GM18526 (cell line): ENCODE data around the gene KIF3B.

ENCODE experiments used
- POLR2A ChIP-seq: IDR thresholded peaks from 3 replicates; pipeline ENCODE4 v1.6.1; 2011; ENCODE audit not compliant: insufficient read length; ENCODE audit errors: extremely low read depth

The KIF3B gene

GRCh38 chr20:32333988-32334885 lies 56.8 kb downstream of the KIF3B start:
- no peak for TF ChIP-seq POLR2A

GRCh38 chr20:32336918-32337347 lies 59.5 kb downstream of the KIF3B start:
- no peak for TF ChIP-seq POLR2A

DNA sequence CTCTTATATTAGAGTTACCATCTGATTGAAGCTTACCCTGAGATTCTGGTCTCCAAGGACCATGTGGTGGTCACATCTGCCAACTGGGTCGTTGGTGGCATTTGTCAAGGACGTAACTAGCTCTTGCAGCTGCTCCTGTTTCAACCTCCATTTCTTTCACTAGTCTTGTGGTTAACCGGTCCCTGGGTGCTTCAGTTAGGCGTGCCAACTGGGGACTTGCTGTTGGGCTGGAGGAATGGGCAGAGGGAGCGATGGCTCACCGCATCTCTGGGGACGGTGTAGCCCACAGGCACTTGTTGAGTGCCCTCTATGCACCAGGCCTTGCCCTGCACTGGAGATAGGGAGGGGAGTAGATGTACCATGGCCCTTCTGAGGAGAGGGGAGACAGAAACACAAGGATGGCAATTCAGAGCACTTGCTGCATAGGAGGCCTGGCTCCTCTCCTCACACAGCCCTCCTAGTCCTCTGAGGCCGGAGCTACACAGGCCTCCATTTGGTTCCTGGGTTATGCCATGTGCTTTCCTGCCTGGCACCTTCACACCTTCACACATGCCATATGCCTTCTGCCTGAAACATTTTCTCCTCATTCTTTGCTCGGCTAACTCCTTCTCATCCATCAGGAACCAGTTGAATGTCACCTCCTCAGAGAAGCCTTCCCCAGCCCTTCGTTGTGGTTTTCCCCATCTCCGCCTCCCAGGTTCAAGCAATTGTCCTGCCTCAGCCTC lies 60.6 kb downstream of the KIF3B start:
- no peak for TF ChIP-seq POLR2A

DNA sequence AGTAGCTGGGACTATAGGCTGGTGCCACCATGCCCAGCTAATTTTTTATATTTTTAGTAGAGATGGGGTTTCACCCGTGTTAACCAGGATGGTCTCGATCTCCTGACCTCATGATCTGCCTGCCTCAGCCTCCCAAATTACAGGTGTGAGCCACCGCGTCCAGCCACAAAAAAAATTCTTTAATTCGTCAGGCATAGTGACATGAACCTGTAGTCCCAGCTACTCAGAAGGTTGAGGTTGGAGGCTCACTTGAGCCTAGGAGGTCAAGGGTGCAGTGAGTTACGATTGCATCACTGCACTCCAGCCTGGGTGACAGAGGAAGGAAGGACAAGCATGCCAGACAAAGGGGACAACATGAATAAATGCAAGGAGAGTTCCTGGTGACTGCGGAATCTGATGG lies 61.2 kb downstream of the KIF3B start:
- TF ChIP-seq POLR2A: no peak

DNA sequence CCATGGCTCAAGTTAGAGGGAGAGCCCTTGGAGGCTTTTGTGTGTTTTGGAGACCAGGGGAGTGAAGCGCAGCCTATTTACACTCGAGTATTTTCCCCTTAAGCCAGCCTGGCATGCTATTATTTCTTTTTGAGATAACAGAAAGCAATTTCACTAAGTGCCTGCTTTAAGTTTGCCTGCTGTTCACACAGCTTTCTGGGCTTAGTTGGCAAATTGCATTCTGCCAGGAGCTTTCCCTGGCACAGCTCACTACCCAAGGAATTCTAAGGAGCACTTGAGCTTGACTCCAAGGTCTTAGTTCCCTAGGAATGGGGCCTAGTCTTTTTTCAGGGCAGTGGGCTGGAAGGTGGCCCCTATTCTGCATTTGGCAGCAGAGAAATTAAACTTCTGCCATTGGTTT lies 61.7 kb downstream of the KIF3B start:
- no peak for TF ChIP-seq POLR2A

DNA sequence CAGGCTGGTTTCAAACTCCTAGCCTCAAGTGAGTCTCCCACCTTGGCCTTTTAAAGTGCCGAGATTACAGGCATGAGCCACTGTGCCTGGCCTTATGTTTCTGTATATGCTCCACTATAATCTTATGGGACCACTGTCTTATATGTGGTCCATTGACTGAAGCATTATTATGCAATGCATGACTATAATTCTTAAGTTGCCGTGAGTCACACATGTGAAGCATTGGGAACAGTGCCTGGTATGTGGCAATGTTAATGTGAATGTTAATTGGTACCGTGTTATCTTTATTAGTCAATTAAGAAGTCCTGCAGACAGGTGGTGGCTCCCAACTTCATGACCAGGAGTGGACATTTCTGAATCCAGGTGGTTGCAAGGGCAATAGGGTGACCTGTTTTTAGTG lies 66.0 kb downstream of the KIF3B start:
- TF ChIP-seq POLR2A: no peak

- TF ChIP-seq POLR2A: no peak
Measured at GRCh38 chr20:32344835-32345506, 67.5 kb downstream of the KIF3B start.

DNA sequence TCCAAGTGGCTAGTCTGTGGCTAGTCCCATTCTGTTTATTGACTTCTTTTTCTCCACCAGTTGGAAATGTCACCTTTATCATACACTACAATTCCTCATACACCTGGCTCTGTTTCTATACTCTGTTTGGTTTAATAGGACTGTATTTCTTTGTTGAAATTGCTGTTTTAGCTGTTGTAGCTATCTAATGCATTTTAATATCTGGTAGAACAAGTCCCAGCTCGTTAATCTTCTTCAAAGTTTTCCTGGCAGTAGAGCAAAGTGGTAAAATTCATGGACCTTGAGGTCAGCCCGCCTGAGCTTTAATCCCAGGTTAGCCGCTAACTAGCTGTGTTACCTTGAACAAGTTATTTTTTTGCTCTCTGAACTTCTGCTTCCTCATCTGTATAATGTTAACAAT lies 70.8 kb downstream of the KIF3B start:
- TF ChIP-seq POLR2A: no peak

DNA sequence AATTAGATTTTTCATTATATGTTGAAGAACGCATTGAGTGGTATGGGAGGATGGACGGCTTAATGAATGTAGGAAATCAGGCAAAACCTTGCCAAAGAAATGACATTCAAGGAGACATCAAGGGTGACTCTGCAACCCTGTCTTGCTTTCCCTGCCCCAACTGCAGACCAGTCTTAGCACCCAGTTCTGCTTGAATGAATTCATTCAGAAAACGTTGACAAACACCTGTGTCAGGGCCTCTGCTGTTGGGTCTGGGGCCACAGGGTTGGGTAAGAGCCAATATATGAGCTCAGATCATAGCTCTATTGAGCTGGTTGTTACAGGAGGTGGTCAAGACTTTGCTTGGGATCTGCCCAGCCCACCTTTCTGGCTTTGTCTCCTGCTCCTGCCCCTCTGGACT lies 73.0 kb downstream of the KIF3B start:
- no peak for TF ChIP-seq POLR2A

GRCh38 chr20:32352121-32352720 lies 74.8 kb downstream of the KIF3B start:
- TF ChIP-seq POLR2A: no peak

DNA sequence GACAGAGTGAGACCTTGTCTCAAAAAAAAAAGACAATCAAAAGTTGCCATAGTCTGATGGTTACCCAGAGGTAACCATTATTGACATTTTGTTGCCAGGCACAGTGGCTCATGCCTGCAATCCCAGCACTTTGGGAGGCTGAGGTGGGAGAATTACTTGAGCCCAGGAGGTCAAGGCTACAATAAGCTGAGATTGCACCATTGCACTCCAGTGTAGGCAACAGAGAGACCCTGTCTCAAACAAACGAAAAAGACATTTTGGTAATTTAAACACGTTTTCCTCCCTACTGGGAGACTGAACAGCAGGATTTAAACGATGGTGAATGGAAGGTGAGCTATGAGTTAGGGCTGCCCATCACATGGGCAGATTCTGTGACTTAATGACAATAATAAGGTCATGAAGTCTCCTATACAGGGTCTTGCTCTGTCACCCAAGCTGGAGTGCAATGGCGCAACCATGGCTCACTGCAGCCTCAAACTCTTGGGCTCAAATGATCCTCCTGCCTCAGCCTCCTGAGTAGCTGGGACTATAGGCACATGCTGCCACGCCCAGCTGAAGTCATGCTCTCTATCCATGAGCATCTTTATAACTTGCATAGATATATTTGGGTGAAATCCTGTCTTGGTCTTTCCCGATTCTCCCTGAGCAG lies 76.5 kb downstream of the KIF3B start:
- TF ChIP-seq POLR2A: no peak

DNA sequence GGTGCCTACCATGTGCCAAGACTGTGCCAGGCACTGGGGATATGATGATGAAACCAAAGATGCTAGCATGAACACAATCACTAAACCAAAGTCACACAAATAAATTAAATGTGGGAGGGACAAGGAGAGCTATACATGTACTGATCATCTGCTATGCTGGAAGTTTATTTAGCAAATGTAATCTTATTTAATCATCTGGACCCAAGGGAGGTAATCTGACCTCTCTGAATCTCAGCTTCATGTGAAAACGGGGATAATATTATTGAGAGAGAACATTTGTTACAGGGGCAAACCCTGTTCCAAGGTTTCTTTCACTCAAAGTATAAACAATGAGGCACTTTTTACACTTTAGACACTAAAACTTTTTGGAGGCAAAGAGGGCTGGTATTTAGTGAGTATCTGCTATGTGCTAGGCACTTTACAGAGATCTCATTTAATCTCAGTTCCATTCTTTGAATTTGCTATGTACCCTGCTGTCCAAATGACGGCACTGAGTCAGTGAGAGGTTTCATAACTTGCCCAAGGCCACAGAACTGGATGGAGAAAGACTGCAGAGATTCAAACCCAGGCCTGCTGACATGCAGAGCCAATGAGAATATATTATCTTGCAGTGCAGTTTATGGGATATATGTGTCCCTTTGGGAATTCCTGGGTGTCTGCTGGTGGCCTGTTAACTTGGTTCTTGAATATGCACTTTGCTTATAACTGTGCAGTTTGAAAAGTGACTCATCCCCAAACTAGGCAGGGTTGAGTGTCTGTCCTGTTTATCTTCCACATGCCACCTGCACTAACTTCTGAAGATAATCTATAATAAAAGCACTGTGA lies 77.4 kb downstream of the KIF3B start:
- no peak for TF ChIP-seq POLR2A

GRCh38 chr20:32355417-32355841 lies 78.0 kb downstream of the KIF3B start:
- no peak for TF ChIP-seq POLR2A
